Measurements from ENCODE around the gene FSTL4. TPM values are rescaled to one million over a fixed set of nuclear protein-coding genes. Genes with fewer than 3 reads are reported as not detected.

The FSTL4 gene
- total and polyA plus RNA-seq, 2 experiments from 2014 or later = 1.4 to 2.8 TPM

- Histone ChIP-seq H4K20me1 (replicated peaks; ENCODE audit: insufficient read depth) (no peaks in the 10 kb centered on the region), H3K27ac (ENCODE audit: low read depth) (no peak overlapping the region), H2AFZ (no peak overlapping the region), H3K4me1 (ENCODE audit: insufficient read depth) (no peaks in the 10 kb centered on the region), H3K4me2 (no peak overlapping the region), H3F3A (replicated peaks; ENCODE audit: low read depth) (no peaks in the 10 kb centered on the region), H3K79me2 (replicated peaks; ENCODE audit: insufficient read depth) (no peaks in the 10 kb centered on the region), H3K36me3 (ENCODE audit: insufficient read depth) (no peaks in the 10 kb centered on the region), H3K27me3 (ENCODE audit: insufficient read depth) (no peaks in the 10 kb centered on the region), H3K4me3 (no peak overlapping the region), H3K9me2 (ENCODE audit: insufficient read depth) (peaks cover 7% of the 10 kb centered on the region)
- no peaks in the 10 kb centered on the region for H3K4me1 Mint-ChIP-seq
- H3K9me3 Mint-ChIP-seq = no peaks in the 10 kb centered on the region
- H3K36me3 Mint-ChIP-seq (ENCODE audit: low read depth) = no peaks in the 10 kb centered on the region
- TF ChIP-seq EZH2 (IDR thresholded peaks at IDR 0.05; ENCODE audit: low read depth, unreplicated experiment) (no peak), ZNF331 (CRISPR knock-in tag; IDR thresholded peaks at IDR 0.05; ENCODE audit: low read depth) (no peak), EZH2phosphoT487 (IDR thresholded peaks at IDR 0.05; ENCODE audit: unreplicated experiment) (no peak), CREB1 (CRISPR knock-in tag; IDR thresholded peaks at IDR 0.05; ENCODE audit: low read depth) (no peak), POLR2AphosphoS5 (IDR thresholded peaks at IDR 0.05; ENCODE audit: low read depth) (no peak), ETS1 (IDR thresholded peaks at IDR 0.05) (no peak), ZNF114 (CRISPR knock-in tag; IDR thresholded peaks at IDR 0.05) (no peak), NANOG (IDR thresholded peaks at IDR 0.05; ENCODE audit: borderline replicate concordance) (no peak), JUNB (IDR thresholded peaks at IDR 0.05; ENCODE audit: unreplicated experiment) (no peak), STAT1 (IDR thresholded peaks at IDR 0.05; ENCODE audit: unreplicated experiment) (no peak), REST (IDR thresholded peaks at IDR 0.05; ENCODE audit: unreplicated experiment) (no peak)
- no peak overlapping the region for H3K4me3 Mint-ChIP-seq
- ATAC-seq (peak; percentile 54), DNase-seq (ENCODE audit: low spot score) (no peak)
- H3K27ac Mint-ChIP-seq = no peak overlapping the region
- H3K27me3 Mint-ChIP-seq (ENCODE audit: insufficient read depth, low read depth, poor library complexity) = peaks cover 2% of the 10 kb centered on the region
Observed at GRCh38 chr5:133652951-133653759, 40.8 kb upstream of the FSTL4 start.
